K562 (cell line): ENCODE results near the gene AGBL1. TPM values are rescaled to one million over a fixed set of nuclear protein-coding genes. Genes with fewer than 3 reads are reported as not detected.

Source experiments
- EZH2 ChIP-seq: IDR thresholded peaks from 2 replicates; pipeline ENCODE4 v1.6.1; 2012; ENCODE audit warnings: low read depth, mild to moderate bottlenecking, inconsistent platforms, low read length, borderline replicate concordance
- NCOA4 ChIP-seq: fragments of 450-650 bp; IDR thresholded peaks from 2 replicates; pipeline ENCODE4 v1.6.1; 2018; ENCODE audit warnings: mild to moderate bottlenecking; ENCODE audit not compliant: partially characterized antibody
- NFIX ChIP-seq: fragments of 250-450 bp; sonication (Bioruptor Pico); IDR thresholded peaks from 2 replicates; pipeline ENCODE4 v1.4.0; 2020; ENCODE audit warnings: low read depth, mild to moderate bottlenecking, moderate library complexity
- POU5F1 ChIP-seq: fragments of 150-350 bp; IDR thresholded peaks from 2 replicates; pipeline ENCODE4 v1.6.1; 2014; ENCODE audit warnings: borderline replicate concordance, low read length, low read depth, mild to moderate bottlenecking; ENCODE audit not compliant: partially characterized antibody
- ZNF277 ChIP-seq: fragments of 250-450 bp; sonication (Bioruptor Pico); IDR thresholded peaks from 2 replicates; pipeline ENCODE4 v1.8.0; 2022; ENCODE audit warnings: inconsistent platforms, mild to moderate bottlenecking, moderate library complexity, borderline replicate concordance
- ZNF384 ChIP-seq: IDR thresholded peaks from 2 replicates; pipeline ENCODE4 v1.6.1; 2012; ENCODE audit warnings: low read depth, low read length, improper control_type of control experiment
- polyA plus RNA-seq, 8 experiments: library from polyadenylated mRNA; depleted of rRNA in 4 of 8; stranded (reverse) in 5 of 8; unstranded in 3 of 8; fragments of >200 nt; fragmentation: Nextera tagmentation in 2 of 8; fragmentation: Illumina TruSeq in 1 of 8; extraction: Ambion mirVana in 2 of 8; extraction: Trizol in 1 of 8; gene quantifications; 2 replicates each; pipeline versions ENCODE4 v1.2.1 to v1.2.3, GENCODE V29; 2011 to 2014; ENCODE audit warnings: inconsistent platforms in 1 of 8, missing spikeins in 1 of 8
- total RNA-seq, 7 experiments: library from RNA; depleted of rRNA in 6 of 7; stranded (reverse); fragments of >200 nt in 6 of 7; fragmentation: Illumina TruSeq in 2 of 7; extraction: Trizol in 2 of 7; gene quantifications; 2 replicates each; pipeline versions ENCODE4 v1.2.1 to v1.2.3, GENCODE V29; 2011 to 2021; ENCODE audit warnings: low replicate concordance in 1 of 7
- TF ChIP-seq, protein P1 (sequence below): fragments of 450-650 bp; formaldehyde crosslinking; IDR thresholded peaks from 2 replicates; pipeline ENCODE4 v1.4.0; 2020; ENCODE audit warnings: mild to moderate bottlenecking, moderate library complexity
- TF ChIP-seq, protein P2 (sequence below): fragments of 250-450 bp; sonication (Bioruptor Pico); IDR thresholded peaks from 2 replicates; pipeline ENCODE4 v1.4.0; 2020; ENCODE audit warnings: borderline replicate concordance
- TF ChIP-seq, protein P3 (sequence below): IDR thresholded peaks from 2 replicates; pipeline ENCODE4 v1.6.1; 2011; ENCODE audit not compliant: insufficient read length; ENCODE audit errors: extremely low read depth

AGBL1 gene
- total and polyA plus RNA-seq, 9 of the 15 experiments (the other 6 are each of a cell fraction or from before 2014, with no cell fraction given), result not detected

DNA sequence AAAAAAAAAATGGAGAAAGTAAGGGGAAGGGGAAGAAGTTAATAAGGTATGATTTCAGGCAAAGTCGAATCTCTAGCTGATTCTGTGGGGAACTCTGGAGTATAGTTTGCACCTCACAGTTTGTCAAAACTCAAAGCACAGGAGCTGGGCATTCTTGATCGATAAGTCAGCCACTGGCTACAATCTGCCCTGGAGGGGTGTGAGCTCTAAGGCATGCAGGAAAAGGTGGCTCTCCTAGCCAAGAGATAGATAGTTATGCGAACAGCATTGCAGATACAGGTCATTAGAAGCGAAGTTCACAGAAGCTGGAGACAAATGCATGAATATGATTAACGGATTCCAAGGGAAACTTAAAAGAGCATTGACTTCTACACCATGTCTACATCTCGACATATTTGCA is 952.6 kb downstream of the AGBL1 start (continued):
- no peak for TF ChIP-seq ZNF277 (CRISPR knock-in tag)
- TF ChIP-seq NFIX, result no peak
- TF ChIP-seq, protein P1, sequence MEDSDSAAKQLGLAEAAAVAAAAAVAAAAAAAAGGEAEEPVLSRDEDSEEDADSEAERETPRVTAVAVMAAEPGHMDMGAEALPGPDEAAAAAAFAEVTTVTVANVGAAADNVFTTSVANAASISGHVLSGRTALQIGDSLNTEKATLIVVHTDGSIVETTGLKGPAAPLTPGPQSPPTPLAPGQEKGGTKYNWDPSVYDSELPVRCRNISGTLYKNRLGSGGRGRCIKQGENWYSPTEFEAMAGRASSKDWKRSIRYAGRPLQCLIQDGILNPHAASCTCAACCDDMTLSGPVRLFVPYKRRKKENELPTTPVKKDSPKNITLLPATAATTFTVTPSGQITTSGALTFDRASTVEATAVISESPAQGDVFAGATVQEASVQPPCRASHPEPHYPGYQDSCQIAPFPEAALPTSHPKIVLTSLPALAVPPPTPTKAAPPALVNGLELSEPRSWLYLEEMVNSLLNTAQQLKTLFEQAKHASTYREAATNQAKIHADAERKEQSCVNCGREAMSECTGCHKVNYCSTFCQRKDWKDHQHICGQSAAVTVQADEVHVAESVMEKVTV (CRISPR knock-in tag), result no peak
- TF ChIP-seq, protein P2, sequence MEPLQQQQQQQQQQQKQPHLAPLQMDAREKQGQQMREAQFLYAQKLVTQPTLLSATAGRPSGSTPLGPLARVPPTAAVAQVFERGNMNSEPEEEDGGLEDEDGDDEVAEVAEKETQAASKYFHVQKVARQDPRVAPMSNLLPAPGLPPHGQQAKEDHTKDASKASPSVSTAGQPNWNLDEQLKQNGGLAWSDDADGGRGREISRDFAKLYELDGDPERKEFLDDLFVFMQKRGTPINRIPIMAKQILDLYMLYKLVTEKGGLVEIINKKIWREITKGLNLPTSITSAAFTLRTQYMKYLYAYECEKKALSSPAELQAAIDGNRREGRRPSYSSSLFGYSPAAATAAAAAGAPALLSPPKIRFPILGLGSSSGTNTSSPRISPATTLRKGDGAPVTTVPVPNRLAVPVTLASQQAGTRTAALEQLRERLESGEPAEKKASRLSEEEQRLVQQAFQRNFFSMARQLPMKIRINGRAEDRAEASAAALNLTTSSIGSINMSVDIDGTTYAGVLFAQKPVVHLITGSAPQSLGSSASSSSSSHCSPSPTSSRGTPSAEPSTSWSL (CRISPR knock-in tag), result no peak
- TF ChIP-seq NCOA4, result no peak
- TF ChIP-seq EZH2, result no peak
- no peak for TF ChIP-seq POU5F1
- TF ChIP-seq ZNF384, result no peak
- TF ChIP-seq, protein P3, sequence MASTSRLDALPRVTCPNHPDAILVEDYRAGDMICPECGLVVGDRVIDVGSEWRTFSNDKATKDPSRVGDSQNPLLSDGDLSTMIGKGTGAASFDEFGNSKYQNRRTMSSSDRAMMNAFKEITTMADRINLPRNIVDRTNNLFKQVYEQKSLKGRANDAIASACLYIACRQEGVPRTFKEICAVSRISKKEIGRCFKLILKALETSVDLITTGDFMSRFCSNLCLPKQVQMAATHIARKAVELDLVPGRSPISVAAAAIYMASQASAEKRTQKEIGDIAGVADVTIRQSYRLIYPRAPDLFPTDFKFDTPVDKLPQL, result no peak
